GM23338 (cell line): ENCODE data around the gene ZBTB48. TPM values are rescaled to one million over a fixed set of nuclear protein-coding genes. Genes with fewer than 3 reads are reported as not detected.

Source experiments
- ATAC-seq: fragments of 200-7000 bp; cut with Tn5 transposase; 3 replicates; pipeline ENCODE4 v1.9.1; 2020
- DNase-seq: peaks from one replicate; pipeline ENCODE4 v3.0.0-alpha.2; 2015; ENCODE audit warnings: low spot score
- H2AFZ ChIP-seq: fragments of 200-600 bp; sonication (generic); 2 replicates; pipeline ENCODE4 v1.8.0; 2016; ENCODE audit warnings: antibody characterized with exemption, mild to moderate bottlenecking, moderate library complexity
- H3F3A ChIP-seq: fragments of 200-600 bp; sonication (generic); replicated peaks from 2 replicates; pipeline ENCODE4 v1.8.0; 2017; ENCODE audit warnings: antibody characterized with exemption, mixed run types, low read depth
- H3K27ac ChIP-seq: fragments of 200-600 bp; sonication (generic); 2 replicates; pipeline ENCODE4 v1.6.1; 2016; ENCODE audit warnings: low read depth
- H3K27me3 ChIP-seq: fragments of 200-600 bp; sonication (generic); 2 replicates; pipeline ENCODE4 v1.8.0; 2016; ENCODE audit warnings: mild to moderate bottlenecking, mixed run types, moderate library complexity; ENCODE audit not compliant: insufficient read depth
- H3K36me3 ChIP-seq: fragments of 200-600 bp; sonication (generic); 2 replicates; pipeline ENCODE4 v1.8.0; 2016; ENCODE audit warnings: mild to moderate bottlenecking; ENCODE audit not compliant: insufficient read depth
- H3K4me1 ChIP-seq: fragments of 200-600 bp; sonication (generic); 2 replicates; pipeline ENCODE4 v1.8.0; 2016; ENCODE audit warnings: mild to moderate bottlenecking, moderate library complexity; ENCODE audit not compliant: insufficient read depth
- H3K4me2 ChIP-seq: fragments of 200-600 bp; sonication (generic); 2 replicates; pipeline ENCODE4 v1.7.1; 2017; ENCODE audit warnings: mixed run types
- H3K4me3 ChIP-seq: fragments of 200-600 bp; sonication (generic); 2 replicates; pipeline ENCODE4 v1.6.1; 2016; ENCODE audit warnings: mixed run types
- H3K79me2 ChIP-seq: fragments of 200-600 bp; sonication (generic); replicated peaks from 2 replicates; pipeline ENCODE4 v1.8.0; 2017; ENCODE audit warnings: mild to moderate bottlenecking; ENCODE audit not compliant: insufficient read depth
- H3K9me2 ChIP-seq: fragments of 200-600 bp; sonication (generic); 2 replicates; pipeline ENCODE4 v1.8.0; 2017; ENCODE audit not compliant: insufficient read depth
- H4K20me1 ChIP-seq: fragments of 200-600 bp; sonication (generic); replicated peaks from 2 replicates; pipeline ENCODE4 v1.8.0; 2017; ENCODE audit warnings: mild to moderate bottlenecking; ENCODE audit not compliant: insufficient read depth
- H3K27ac Mint-ChIP-seq: 2 replicates; pipeline ENCODE4 v1.8.0; 2020; ENCODE audit warnings: inconsistent platforms, mild to moderate bottlenecking, moderate library complexity, mixed read lengths
- H3K27me3 Mint-ChIP-seq: 3 replicates; pipeline ENCODE4 v1.8.0; 2022; ENCODE audit warnings: low read depth, mild to moderate bottlenecking, moderate library complexity, mixed read lengths, inconsistent platforms; ENCODE audit not compliant: insufficient read depth, poor library complexity
- H3K36me3 Mint-ChIP-seq: 3 replicates; pipeline ENCODE4 v1.8.0; 2021; ENCODE audit warnings: low read depth, mild to moderate bottlenecking, inconsistent platforms, moderate library complexity, mixed read lengths
- H3K4me1 Mint-ChIP-seq: 3 replicates; pipeline ENCODE4 v1.8.0; 2020; ENCODE audit warnings: mild to moderate bottlenecking, inconsistent platforms, mixed read lengths
- H3K4me3 Mint-ChIP-seq: 3 replicates; pipeline ENCODE4 v1.8.0; 2021; ENCODE audit warnings: moderate library complexity, mild to moderate bottlenecking, inconsistent platforms, mixed read lengths
- H3K9me3 Mint-ChIP-seq: 3 replicates; pipeline ENCODE4 v1.8.0; 2020; ENCODE audit warnings: moderate library complexity, mild to moderate bottlenecking, inconsistent platforms, mixed read lengths
- CREB1 ChIP-seq: fragments of 250-450 bp; sonication (Bioruptor Pico); IDR thresholded peaks from 2 replicates; pipeline ENCODE4 v1.5.0; 2020; ENCODE audit warnings: low read depth, mild to moderate bottlenecking, moderate library complexity
- EZH2 ChIP-seq: fragments of 200-600 bp; sonication (generic); IDR thresholded peaks from one replicate; pipeline ENCODE4 v1.8.0; 2017; ENCODE audit warnings: antibody characterized with exemption, mild to moderate bottlenecking, low read depth; ENCODE audit not compliant: unreplicated experiment
- EZH2phosphoT487 ChIP-seq: fragments of 200-600 bp; sonication (generic); IDR thresholded peaks from one replicate; pipeline ENCODE4 v1.8.1; 2018; ENCODE audit warnings: antibody characterized with exemption; ENCODE audit not compliant: unreplicated experiment
- JUNB ChIP-seq: IDR thresholded peaks from one replicate; pipeline ENCODE4 v1.6.1; 2016; ENCODE audit warnings: antibody characterized with exemption; ENCODE audit not compliant: unreplicated experiment
- NANOG ChIP-seq: IDR thresholded peaks from 2 replicates; pipeline ENCODE4 v1.6.1; 2016; ENCODE audit warnings: antibody characterized with exemption, borderline replicate concordance
- POLR2AphosphoS5 ChIP-seq: IDR thresholded peaks from 2 replicates; pipeline ENCODE4 v1.6.1; 2016; ENCODE audit warnings: antibody characterized with exemption, low read depth
- REST ChIP-seq: IDR thresholded peaks from one replicate; pipeline ENCODE4 v1.6.1; 2018; ENCODE audit warnings: antibody characterized with exemption; ENCODE audit not compliant: unreplicated experiment
- STAT1 ChIP-seq: IDR thresholded peaks from one replicate; pipeline ENCODE4 v1.6.1; 2016; ENCODE audit warnings: antibody characterized with exemption; ENCODE audit not compliant: unreplicated experiment
- ZNF114 ChIP-seq: fragments of 250-450 bp; sonication (Bioruptor Pico); IDR thresholded peaks from 2 replicates; pipeline ENCODE4 v1.5.0; 2020; ENCODE audit warnings: mild to moderate bottlenecking, moderate library complexity
- ZNF331 ChIP-seq: fragments of 250-450 bp; sonication (Bioruptor Pico); IDR thresholded peaks from 2 replicates; pipeline ENCODE4 v1.5.0; 2020; ENCODE audit warnings: low read depth, mild to moderate bottlenecking, moderate library complexity
- polyA plus RNA-seq: library from polyadenylated mRNA; unstranded; fragments of >200 nt; fragmentation: Nextera tagmentation; extraction: Ambion mirVana; gene quantifications from 2 replicates; pipeline ENCODE4 v1.2.1, GENCODE V29; 2016
- total RNA-seq: library from RNA; depleted of rRNA; stranded (reverse); fragments of >200 nt; shearing (Covaris generic); gene quantifications from 2 replicates; pipeline ENCODE4 v1.2.3, GENCODE V29; 2014
- TF ChIP-seq, protein P1 (sequence below): fragments of 250-450 bp; sonication (Bioruptor Pico); IDR thresholded peaks from 2 replicates; pipeline ENCODE4 v1.5.0; 2020; ENCODE audit warnings: mild to moderate bottlenecking, moderate library complexity
- TF ChIP-seq, protein P2 (sequence below): IDR thresholded peaks from 2 replicates; pipeline ENCODE4 v1.6.1; 2016; ENCODE audit warnings: antibody characterized with exemption
- TF ChIP-seq, protein P3 (sequence below), 2 experiments: fragments of 200-600 bp in 1 of 2; sonication (generic) in 1 of 2; conservative IDR thresholded peaks; 2 replicates each; pipeline versions ENCODE4 v1.5.1 to v1.6.1; 2016 to 2017; ENCODE audit warnings: antibody characterized with exemption in 2 of 2, low read depth in 2 of 2, mild to moderate bottlenecking in 2 of 2, moderate library complexity in 1 of 2

Gene ZBTB48
- total and polyA plus RNA-seq, 2 experiments from 2014 or later, result 17.3 to 25.5 TPM

- no peak overlapping the region for H3K4me2 ChIP-seq
- ATAC-seq (no peak), DNase-seq (no peak)
- H3K36me3 ChIP-seq, result peaks cover 21% of the 10 kb centered on the region
- peaks cover 57% of the 10 kb centered on the region for H3K36me3 Mint-ChIP-seq
- H3K4me1 ChIP-seq, result peaks cover 10% of the 10 kb centered on the region
- no peak overlapping the region for H3K4me3 ChIP-seq
- peaks cover 34% of the 10 kb centered on the region for H3F3A ChIP-seq
- peaks cover 55% of the 10 kb centered on the region for H4K20me1 ChIP-seq
- peaks cover 20% of the 10 kb centered on the region for H3K4me1 Mint-ChIP-seq
- no peaks in the 10 kb centered on the region for H3K9me2 ChIP-seq
- peak overlapping the region; percentile 88 for H3K27ac ChIP-seq
- no peak overlapping the region; the same call in 2 of the 3 replicates for H3K4me3 Mint-ChIP-seq
- no peak overlapping the region for H3K27ac Mint-ChIP-seq
- no peaks in the 10 kb centered on the region for H3K27me3 ChIP-seq
- peaks cover 72% of the 10 kb centered on the region for H3K79me2 ChIP-seq
- H2AFZ ChIP-seq, result no peak overlapping the region
- H3K9me3 Mint-ChIP-seq, result no peaks in the 10 kb centered on the region
- no peak for TF ChIP-seq EZH2phosphoT487
- TF ChIP-seq ZNF331 (CRISPR knock-in tag), result no peak
- TF ChIP-seq, protein P1, sequence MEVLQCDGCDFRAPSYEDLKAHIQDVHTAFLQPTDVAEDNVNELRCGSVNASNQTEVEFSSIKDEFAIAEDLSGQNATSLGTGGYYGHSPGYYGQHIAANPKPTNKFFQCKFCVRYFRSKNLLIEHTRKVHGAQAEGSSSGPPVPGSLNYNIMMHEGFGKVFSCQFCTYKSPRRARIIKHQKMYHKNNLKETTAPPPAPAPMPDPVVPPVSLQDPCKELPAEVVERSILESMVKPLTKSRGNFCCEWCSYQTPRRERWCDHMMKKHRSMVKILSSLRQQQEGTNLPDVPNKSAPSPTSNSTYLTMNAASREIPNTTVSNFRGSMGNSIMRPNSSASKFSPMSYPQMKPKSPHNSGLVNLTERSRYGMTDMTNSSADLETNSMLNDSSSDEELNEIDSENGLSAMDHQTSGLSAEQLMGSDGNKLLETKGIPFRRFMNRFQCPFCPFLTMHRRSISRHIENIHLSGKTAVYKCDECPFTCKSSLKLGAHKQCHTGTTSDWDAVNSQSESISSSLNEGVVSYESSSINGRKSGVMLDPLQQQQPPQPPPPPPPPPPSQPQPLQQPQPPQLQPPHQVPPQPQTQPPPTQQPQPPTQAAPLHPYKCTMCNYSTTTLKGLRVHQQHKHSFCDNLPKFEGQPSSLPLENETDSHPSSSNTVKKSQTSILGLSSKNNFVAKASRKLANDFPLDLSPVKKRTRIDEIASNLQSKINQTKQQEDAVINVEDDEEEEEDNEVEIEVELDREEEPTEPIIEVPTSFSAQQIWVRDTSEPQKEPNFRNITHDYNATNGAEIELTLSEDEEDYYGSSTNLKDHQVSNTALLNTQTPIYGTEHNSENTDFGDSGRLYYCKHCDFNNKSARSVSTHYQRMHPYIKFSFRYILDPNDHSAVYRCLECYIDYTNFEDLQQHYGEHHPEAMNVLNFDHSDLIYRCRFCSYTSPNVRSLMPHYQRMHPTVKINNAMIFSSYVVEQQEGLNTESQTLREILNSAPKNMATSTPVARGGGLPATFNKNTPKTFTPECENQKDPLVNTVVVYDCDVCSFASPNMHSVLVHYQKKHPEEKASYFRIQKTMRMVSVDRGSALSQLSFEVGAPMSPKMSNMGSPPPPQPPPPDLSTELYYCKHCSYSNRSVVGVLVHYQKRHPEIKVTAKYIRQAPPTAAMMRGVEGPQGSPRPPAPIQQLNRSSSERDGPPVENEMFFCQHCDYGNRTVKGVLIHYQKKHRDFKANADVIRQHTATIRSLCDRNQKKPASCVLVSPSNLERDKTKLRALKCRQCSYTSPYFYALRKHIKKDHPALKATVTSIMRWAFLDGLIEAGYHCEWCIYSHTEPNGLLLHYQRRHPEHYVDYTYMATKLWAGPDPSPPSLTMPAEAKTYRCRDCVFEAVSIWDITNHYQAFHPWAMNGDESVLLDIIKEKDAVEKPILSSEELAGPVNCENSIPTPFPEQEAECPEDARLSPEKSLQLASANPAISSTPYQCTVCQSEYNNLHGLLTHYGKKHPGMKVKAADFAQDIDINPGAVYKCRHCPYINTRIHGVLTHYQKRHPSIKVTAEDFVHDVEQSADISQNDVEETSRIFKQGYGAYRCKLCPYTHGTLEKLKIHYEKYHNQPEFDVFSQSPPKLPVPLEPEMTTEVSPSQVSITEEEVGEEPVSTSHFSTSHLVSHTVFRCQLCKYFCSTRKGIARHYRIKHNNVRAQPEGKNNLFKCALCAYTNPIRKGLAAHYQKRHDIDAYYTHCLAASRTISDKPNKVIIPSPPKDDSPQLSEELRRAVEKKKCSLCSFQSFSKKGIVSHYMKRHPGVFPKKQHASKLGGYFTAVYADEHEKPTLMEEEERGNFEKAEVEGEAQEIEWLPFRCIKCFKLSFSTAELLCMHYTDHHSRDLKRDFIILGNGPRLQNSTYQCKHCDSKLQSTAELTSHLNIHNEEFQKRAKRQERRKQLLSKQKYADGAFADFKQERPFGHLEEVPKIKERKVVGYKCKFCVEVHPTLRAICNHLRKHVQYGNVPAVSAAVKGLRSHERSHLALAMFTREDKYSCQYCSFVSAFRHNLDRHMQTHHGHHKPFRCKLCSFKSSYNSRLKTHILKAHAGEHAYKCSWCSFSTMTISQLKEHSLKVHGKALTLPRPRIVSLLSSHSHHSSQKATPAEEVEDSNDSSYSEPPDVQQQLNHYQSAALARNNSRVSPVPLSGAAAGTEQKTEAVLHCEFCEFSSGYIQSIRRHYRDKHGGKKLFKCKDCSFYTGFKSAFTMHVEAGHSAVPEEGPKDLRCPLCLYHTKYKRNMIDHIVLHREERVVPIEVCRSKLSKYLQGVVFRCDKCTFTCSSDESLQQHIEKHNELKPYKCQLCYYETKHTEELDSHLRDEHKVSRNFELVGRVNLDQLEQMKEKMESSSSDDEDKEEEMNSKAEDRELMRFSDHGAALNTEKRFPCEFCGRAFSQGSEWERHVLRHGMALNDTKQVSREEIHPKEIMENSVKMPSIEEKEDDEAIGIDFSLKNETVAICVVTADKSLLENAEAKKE (CRISPR knock-in tag), result no peak
- no peak for TF ChIP-seq STAT1
- no peak for TF ChIP-seq NANOG
- TF ChIP-seq, protein P2, sequence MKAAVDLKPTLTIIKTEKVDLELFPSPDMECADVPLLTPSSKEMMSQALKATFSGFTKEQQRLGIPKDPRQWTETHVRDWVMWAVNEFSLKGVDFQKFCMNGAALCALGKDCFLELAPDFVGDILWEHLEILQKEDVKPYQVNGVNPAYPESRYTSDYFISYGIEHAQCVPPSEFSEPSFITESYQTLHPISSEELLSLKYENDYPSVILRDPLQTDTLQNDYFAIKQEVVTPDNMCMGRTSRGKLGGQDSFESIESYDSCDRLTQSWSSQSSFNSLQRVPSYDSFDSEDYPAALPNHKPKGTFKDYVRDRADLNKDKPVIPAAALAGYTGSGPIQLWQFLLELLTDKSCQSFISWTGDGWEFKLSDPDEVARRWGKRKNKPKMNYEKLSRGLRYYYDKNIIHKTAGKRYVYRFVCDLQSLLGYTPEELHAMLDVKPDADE, result no peak
- TF ChIP-seq, protein P3, sequence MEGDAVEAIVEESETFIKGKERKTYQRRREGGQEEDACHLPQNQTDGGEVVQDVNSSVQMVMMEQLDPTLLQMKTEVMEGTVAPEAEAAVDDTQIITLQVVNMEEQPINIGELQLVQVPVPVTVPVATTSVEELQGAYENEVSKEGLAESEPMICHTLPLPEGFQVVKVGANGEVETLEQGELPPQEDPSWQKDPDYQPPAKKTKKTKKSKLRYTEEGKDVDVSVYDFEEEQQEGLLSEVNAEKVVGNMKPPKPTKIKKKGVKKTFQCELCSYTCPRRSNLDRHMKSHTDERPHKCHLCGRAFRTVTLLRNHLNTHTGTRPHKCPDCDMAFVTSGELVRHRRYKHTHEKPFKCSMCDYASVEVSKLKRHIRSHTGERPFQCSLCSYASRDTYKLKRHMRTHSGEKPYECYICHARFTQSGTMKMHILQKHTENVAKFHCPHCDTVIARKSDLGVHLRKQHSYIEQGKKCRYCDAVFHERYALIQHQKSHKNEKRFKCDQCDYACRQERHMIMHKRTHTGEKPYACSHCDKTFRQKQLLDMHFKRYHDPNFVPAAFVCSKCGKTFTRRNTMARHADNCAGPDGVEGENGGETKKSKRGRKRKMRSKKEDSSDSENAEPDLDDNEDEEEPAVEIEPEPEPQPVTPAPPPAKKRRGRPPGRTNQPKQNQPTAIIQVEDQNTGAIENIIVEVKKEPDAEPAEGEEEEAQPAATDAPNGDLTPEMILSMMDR (conservative IDR thresholded peaks at IDR 0.05; ENCODE audit: low read depth in 2 of 2), result no peak
- TF ChIP-seq EZH2, result no peak
- TF ChIP-seq CREB1 (CRISPR knock-in tag), result no peak
- no peak for TF ChIP-seq ZNF114
- no peak for TF ChIP-seq POLR2AphosphoS5
- TF ChIP-seq JUNB, result no peak
- no peak for TF ChIP-seq REST
- peaks cover 15% of the 10 kb centered on the region for H3K27me3 Mint-ChIP-seq
These were observed 43.6 kb downstream of the ZBTB48 start for GRCh38 chr1:6623269-6623965.
